ENCODE data around the gene CYSLTR2. TPM values are rescaled to one million over a fixed set of nuclear protein-coding genes. Genes with fewer than 3 reads are reported as not detected.
"Not testable (repeated sequence)": the region's sequence is repeated elsewhere in the genome, so short reads cannot be mapped to it uniquely, and the experiment has no call there.

CYSLTR2 gene
- total RNA-seq, 4 donors from 2014 or later = 0.54 to 3.0 (median 1.3) TPM

GRCh38 chr13:48682436-48682835 lies 28.7 kb downstream of the CYSLTR2 start:
- Histone ChIP-seq H3K27me3 (no peaks in the 10 kb centered on the region), H3K36me3 (no peaks in the 10 kb centered on the region), H3K9me3 (no peaks in the 10 kb centered on the region), H3K4me1 (no peaks in the 10 kb centered on the region), H3K4me3 (replicated peaks in 1 of 3) (no peak overlapping the region), H3K27ac (no peak overlapping the region)
- DNase-seq = no peak
- intact Hi-C loops (cut with DNase I) = no loop called here
- WGBS, 2 donors = 89 to 97% methylated on average over 2 of the region's 2 CpGs
- TF ChIP-seq CTCF (IDR thresholded peaks at IDR 0.05) (no peak), POLR2A (IDR thresholded peaks at IDR 0.05) (no peak)

- H3K27me3 ChIP-seq = no peaks in the 10 kb centered on the region
- 80 to 87% methylated on average over 3 of the region's 3 CpGs for WGBS, 2 donors
- no peak for TF ChIP-seq POLR2A (IDR thresholded peaks at IDR 0.05)
- TF ChIP-seq CTCF (IDR thresholded peaks at IDR 0.05) = no peak
- no peak for DNase-seq
- no peaks in the 10 kb centered on the region for H3K4me1 ChIP-seq
- no peak overlapping the region for H3K27ac ChIP-seq
- H3K36me3 ChIP-seq = no peaks in the 10 kb centered on the region
- intact Hi-C loops (cut with DNase I) = no loop called here
- H3K4me3 ChIP-seq (replicated peaks in 1 of 3) = no peak overlapping the region
- H3K9me3 ChIP-seq = no peaks in the 10 kb centered on the region
Measured at GRCh38 chr13:48686636-48687210, 33.0 kb downstream of the CYSLTR2 start.

GRCh38 chr13:48687249-48687648 lies 33.5 kb downstream of the CYSLTR2 start:
- TF ChIP-seq POLR2A (IDR thresholded peaks at IDR 0.05) (no peak), CTCF (IDR thresholded peaks at IDR 0.05) (no peak)
- intact Hi-C loops (cut with DNase I) = no loop called here
- H3K27ac ChIP-seq = no peak overlapping the region
- H3K4me1 ChIP-seq = no peaks in the 10 kb centered on the region
- no peaks in the 10 kb centered on the region for H3K27me3 ChIP-seq
- H3K36me3 ChIP-seq = no peaks in the 10 kb centered on the region
- DNase-seq = no peak
- 95 to 96% methylated on average over 3 of the region's 3 CpGs for WGBS, 2 donors
- no peak overlapping the region for H3K4me3 ChIP-seq (replicated peaks in 1 of 3)
- H3K9me3 ChIP-seq = no peaks in the 10 kb centered on the region

GRCh38 chr13:48693998-48694397 lies 40.3 kb downstream of the CYSLTR2 start:
- H3K4me3 ChIP-seq (replicated peaks in 1 of 3) = no peak overlapping the region
- 42 to 47% methylated on average over 3 of the region's 3 CpGs for WGBS, 2 donors
- no peaks in the 10 kb centered on the region for H3K27me3 ChIP-seq
- no peak for DNase-seq
- no peak overlapping the region for H3K27ac ChIP-seq
- H3K36me3 ChIP-seq = no peaks in the 10 kb centered on the region
- TF ChIP-seq POLR2A (IDR thresholded peaks at IDR 0.05) = no peak
- no peak for TF ChIP-seq CTCF (IDR thresholded peaks at IDR 0.05)
- intact Hi-C loops (cut with DNase I) = no loop called here
- H3K9me3 ChIP-seq = no peaks in the 10 kb centered on the region
- peaks cover 0 to 6% of the 10 kb centered on the region in 2 donors for H3K4me1 ChIP-seq

GRCh38 chr13:48695776-48696175 lies 42.0 kb downstream of the CYSLTR2 start:
- no peak overlapping the region for H3K4me3 ChIP-seq (replicated peaks in 1 of 3)
- DNase-seq = no peak
- no peaks in the 10 kb centered on the region for H3K36me3 ChIP-seq
- intact Hi-C loops (cut with DNase I) = no loop called here
- peaks cover 0 to 6% of the 10 kb centered on the region in 2 donors for H3K4me1 ChIP-seq
- no peak for TF ChIP-seq POLR2A (IDR thresholded peaks at IDR 0.05)
- no peak for TF ChIP-seq CTCF (IDR thresholded peaks at IDR 0.05)
- WGBS, 2 donors = 80 to 81% methylated on average over 2 of the region's 2 CpGs
- no peaks in the 10 kb centered on the region for H3K27me3 ChIP-seq
- H3K27ac ChIP-seq = no peak overlapping the region
- H3K9me3 ChIP-seq = no peaks in the 10 kb centered on the region

- DNase-seq; intact Hi-C loops (cut with DNase I); H3K4me3 ChIP-seq (replicated peaks in 1 of 3); H3K36me3 ChIP-seq; H3K9me3 ChIP-seq; H3K27ac ChIP-seq; H3K4me1 ChIP-seq; H3K27me3 ChIP-seq: not testable (repeated sequence)
- WGBS, 2 donors = 96 to 99% methylated on average over 7 to 12 of the region's 12 CpGs
Measured at GRCh38 chr13:48696676-48697075, 42.9 kb downstream of the CYSLTR2 start.
